ENCODE results near the gene ATXN2. TPM values are rescaled to one million over a fixed set of nuclear protein-coding genes. Genes with fewer than 3 reads are reported as not detected.
A peak's percentile ranks its signal among the peaks of the same experiment; 100 is the strongest.
"Not testable (repeated sequence)": the region's sequence is repeated elsewhere in the genome, so short reads cannot be mapped to it uniquely, and the experiment has no call there.

ATXN2 gene
- total RNA-seq, 1 experiment from 2014 or later, result 108 TPM

DNA sequence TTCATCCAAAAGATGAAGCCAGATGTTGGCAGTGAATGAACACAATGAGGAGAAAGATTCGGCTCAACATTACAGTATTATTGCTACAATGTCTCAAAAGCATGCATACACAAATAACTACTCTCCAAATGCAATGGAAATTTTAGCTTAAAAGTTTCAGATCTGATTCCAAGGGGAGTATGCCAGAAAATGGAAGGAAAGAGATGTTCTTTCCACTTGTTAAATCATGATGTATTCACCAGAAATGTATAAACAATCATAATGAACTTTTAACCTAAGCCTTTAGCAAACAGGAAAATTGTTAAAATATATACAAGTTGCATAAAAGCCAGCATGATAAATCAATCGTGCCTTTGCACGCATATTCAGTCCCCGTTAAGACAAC is 131.3 kb downstream of the ATXN2 start:
- CTCF ChIA-PET, result no interaction called here
- POLR2A ChIA-PET (ENCODE audit: unreplicated experiment), result no interaction called here
- no peaks in the 10 kb centered on the region; the same call in 1 of the 2 replicates for H3K79me2 ChIP-seq (ENCODE audit: low read depth)
- H3K9me2 ChIP-seq (ENCODE audit: insufficient read depth), result no peaks in the 10 kb centered on the region
- H3K4me1 ChIP-seq (replicated peaks; ENCODE audit: insufficient read depth), result no peaks in the 10 kb centered on the region
- DNase-seq, result no peak
- intact Hi-C loops (cut with micrococcal nuclease; ENCODE audit: unreplicated experiment), result no loop called here
- peaks cover 26% of the 10 kb centered on the region for H3F3A ChIP-seq (ENCODE audit: insufficient read depth, low read depth)
- peaks cover 20% of the 10 kb centered on the region; the same call in 1 of the 2 replicates for H4K20me1 ChIP-seq (ENCODE audit: insufficient read depth)
- H3K9me3 ChIP-seq (ENCODE audit: insufficient read depth, low read depth), result no peaks in the 10 kb centered on the region
- no TSS peak for BruUV-seq (replicated peaks)
- no peak overlapping the region for H3K4me3 ChIP-seq
- no peaks in the 10 kb centered on the region for H3K27me3 ChIP-seq (ENCODE audit: insufficient read depth, low read depth)
- peaks cover 45% of the 10 kb centered on the region for H3K36me3 ChIP-seq (ENCODE audit: low read depth)
- H3K27ac ChIP-seq, result peak overlapping the region; percentile 28; the same call in 1 of the 2 replicates
- H3K4me2 ChIP-seq, result no peak overlapping the region
- TF ChIP-seq, protein P1, sequence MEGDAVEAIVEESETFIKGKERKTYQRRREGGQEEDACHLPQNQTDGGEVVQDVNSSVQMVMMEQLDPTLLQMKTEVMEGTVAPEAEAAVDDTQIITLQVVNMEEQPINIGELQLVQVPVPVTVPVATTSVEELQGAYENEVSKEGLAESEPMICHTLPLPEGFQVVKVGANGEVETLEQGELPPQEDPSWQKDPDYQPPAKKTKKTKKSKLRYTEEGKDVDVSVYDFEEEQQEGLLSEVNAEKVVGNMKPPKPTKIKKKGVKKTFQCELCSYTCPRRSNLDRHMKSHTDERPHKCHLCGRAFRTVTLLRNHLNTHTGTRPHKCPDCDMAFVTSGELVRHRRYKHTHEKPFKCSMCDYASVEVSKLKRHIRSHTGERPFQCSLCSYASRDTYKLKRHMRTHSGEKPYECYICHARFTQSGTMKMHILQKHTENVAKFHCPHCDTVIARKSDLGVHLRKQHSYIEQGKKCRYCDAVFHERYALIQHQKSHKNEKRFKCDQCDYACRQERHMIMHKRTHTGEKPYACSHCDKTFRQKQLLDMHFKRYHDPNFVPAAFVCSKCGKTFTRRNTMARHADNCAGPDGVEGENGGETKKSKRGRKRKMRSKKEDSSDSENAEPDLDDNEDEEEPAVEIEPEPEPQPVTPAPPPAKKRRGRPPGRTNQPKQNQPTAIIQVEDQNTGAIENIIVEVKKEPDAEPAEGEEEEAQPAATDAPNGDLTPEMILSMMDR (conservative IDR thresholded peaks at IDR 0.05), result no peak
- TF ChIP-seq EZH2 (IDR thresholded peaks at IDR 0.05; ENCODE audit: low read depth), result no peak
- no peak overlapping the region for H2AFZ ChIP-seq

DNA sequence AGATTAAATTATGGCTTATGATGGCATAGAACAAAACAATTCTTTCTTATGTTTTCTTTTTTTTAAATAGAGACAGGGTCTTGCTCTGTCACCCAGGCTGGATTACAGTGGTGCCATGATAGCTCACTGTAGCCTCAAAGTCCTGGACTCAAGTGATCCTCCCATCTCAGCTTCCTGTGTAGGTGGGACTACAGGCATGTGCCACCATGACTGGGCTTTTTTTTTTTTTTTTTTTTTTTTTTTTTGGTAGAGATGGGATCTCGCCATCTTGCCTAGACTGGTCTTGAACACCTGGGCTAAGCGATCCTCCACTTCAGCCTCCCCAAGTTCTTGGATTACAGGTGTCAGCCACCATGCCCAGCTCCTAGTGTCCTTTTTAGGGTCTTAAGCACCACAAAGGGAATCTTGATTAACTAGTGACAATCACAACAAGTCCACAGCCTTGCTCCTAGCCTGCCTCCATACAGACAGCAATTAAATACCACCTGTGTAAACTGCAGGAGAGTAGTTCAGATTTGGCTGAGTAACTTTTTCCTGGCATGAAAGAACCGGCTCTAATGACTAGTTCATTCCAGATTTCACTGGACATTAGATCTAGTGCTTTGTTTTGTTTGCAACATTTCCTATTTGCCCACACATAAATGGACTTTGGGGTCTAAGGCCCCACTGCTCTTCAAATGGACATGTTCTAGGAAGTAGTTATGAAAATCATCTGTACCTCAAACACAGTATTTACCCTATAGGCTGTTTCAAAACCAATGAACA is 131.8 kb downstream of the ATXN2 start:
- no peaks in the 10 kb centered on the region for H3K27me3 ChIP-seq (ENCODE audit: insufficient read depth, low read depth)
- H4K20me1 ChIP-seq (ENCODE audit: insufficient read depth), result peaks cover 21% of the 10 kb centered on the region; the same call in 1 of the 2 replicates
- no peak for TF ChIP-seq EZH2 (IDR thresholded peaks at IDR 0.05; ENCODE audit: low read depth)
- TF ChIP-seq, protein P1 (conservative IDR thresholded peaks at IDR 0.05), result no peak
- no peak overlapping the region for H3K4me2 ChIP-seq
- POLR2A ChIA-PET (ENCODE audit: unreplicated experiment), result no interaction called here
- no peak overlapping the region for H3K4me3 ChIP-seq
- no peaks in the 10 kb centered on the region for H3K4me1 ChIP-seq (replicated peaks; ENCODE audit: insufficient read depth)
- CTCF ChIA-PET, result interaction anchor here (0.7 kb wide), 1 partner anchor 766 kb away, joined by 17 read pairs; no protein-coding TSS in a partner anchor
- no peak overlapping the region for H2AFZ ChIP-seq
- H3K9me3 ChIP-seq (ENCODE audit: insufficient read depth, low read depth), result no peaks in the 10 kb centered on the region
- H3K79me2 ChIP-seq (ENCODE audit: low read depth), result no peaks in the 10 kb centered on the region; the same call in 1 of the 2 replicates
- H3F3A ChIP-seq (ENCODE audit: insufficient read depth, low read depth), result peaks cover 26% of the 10 kb centered on the region
- H3K36me3 ChIP-seq (ENCODE audit: low read depth), result peaks cover 44% of the 10 kb centered on the region
- DNase-seq, result no peak
- no peaks in the 10 kb centered on the region for H3K9me2 ChIP-seq (ENCODE audit: insufficient read depth)
- peak overlapping the region; percentile 28; the same call in 1 of the 2 replicates for H3K27ac ChIP-seq
- intact Hi-C loops (cut with micrococcal nuclease; ENCODE audit: unreplicated experiment), result no loop called here
- BruUV-seq (replicated peaks), result no TSS peak

DNA sequence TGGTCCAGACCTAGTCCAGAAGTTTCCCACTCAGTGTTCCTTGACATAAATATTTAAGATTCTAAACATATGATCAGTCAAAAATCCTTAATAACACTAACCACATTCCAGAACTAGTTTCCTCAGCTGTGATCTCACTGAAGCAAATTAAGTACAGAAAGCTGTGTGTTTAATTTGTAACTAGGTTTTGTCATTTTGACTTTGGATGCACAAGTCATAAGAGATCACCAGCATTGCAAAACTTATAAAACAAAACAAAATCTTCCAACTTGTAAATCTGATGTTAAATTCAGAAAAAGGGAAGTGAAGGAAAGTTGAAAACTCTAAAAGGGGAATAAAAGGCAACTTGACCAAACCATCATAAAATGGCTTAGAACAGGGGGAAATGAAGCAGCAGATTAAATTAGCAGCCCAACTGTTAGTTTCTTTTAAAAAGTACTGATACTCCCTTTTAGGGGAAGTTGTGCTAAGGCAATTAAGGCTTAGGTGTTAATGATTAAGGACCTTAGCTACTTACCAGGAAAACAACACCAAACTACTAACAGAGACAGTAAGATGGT is 136.8 kb downstream of the ATXN2 start:
- Histone ChIP-seq H3K36me3 (ENCODE audit: low read depth) (peaks cover 11% of the 10 kb centered on the region), H3K4me1 (replicated peaks; ENCODE audit: insufficient read depth) (no peaks in the 10 kb centered on the region), H3K27me3 (ENCODE audit: insufficient read depth, low read depth) (no peaks in the 10 kb centered on the region), H3K4me2 (no peak overlapping the region), H2AFZ (no peak overlapping the region), H3K79me2 (ENCODE audit: low read depth) (no peaks in the 10 kb centered on the region), H3K27ac (no peak overlapping the region), H3F3A (ENCODE audit: insufficient read depth, low read depth) (peaks cover 16% of the 10 kb centered on the region; the same call in 1 of the 2 replicates), H3K9me3 (ENCODE audit: insufficient read depth, low read depth) (no peaks in the 10 kb centered on the region), H3K9me2 (ENCODE audit: insufficient read depth) (no peaks in the 10 kb centered on the region), H3K4me3 (no peak overlapping the region), H4K20me1 (ENCODE audit: insufficient read depth) (peaks cover 9% of the 10 kb centered on the region; the same call in 1 of the 2 replicates)
- BruUV-seq (replicated peaks), result no TSS peak
- CTCF ChIA-PET, result interaction anchor here (0.5 kb wide), 1 partner anchor 30 kb away, joined by 6 read pairs; no protein-coding TSS in a partner anchor
- intact Hi-C loops (cut with micrococcal nuclease; ENCODE audit: unreplicated experiment), result no loop called here
- POLR2A ChIA-PET (ENCODE audit: unreplicated experiment), result no interaction called here
- no peak for DNase-seq
- no peak for TF ChIP-seq EZH2 (IDR thresholded peaks at IDR 0.05; ENCODE audit: low read depth)

DNA sequence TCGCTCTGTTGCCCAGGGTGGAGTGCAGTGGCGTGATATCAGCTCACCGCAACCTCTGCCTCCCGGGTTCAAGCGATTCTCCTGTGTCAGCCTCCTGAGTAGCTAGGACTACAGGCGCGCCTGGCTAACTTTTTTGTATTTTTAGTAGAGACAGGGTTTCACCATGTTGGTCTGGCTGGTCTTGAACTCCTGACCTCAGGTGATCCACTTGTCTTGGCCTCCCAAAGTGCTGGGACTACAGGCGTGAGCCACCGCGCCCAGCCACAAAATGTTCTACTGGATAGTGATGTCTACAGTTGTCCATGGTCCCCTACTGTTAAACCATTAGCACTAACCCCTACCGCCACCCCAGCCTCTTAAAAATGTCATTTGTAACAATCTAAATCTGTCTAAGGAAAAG is 139.0 kb downstream of the ATXN2 start:
- H3K79me2 ChIP-seq (ENCODE audit: low read depth); BruUV-seq (replicated peaks); H3K27me3 ChIP-seq (ENCODE audit: insufficient read depth, low read depth); H3K4me2 ChIP-seq; H3K27ac ChIP-seq; H3K4me1 ChIP-seq (replicated peaks; ENCODE audit: insufficient read depth); H3K9me3 ChIP-seq (ENCODE audit: insufficient read depth, low read depth); DNase-seq; POLR2A ChIA-PET (ENCODE audit: unreplicated experiment); CTCF ChIA-PET; H3K9me2 ChIP-seq (ENCODE audit: insufficient read depth); H2AFZ ChIP-seq; intact Hi-C loops (cut with micrococcal nuclease; ENCODE audit: unreplicated experiment); H3K4me3 ChIP-seq: not testable (repeated sequence)
- H3F3A ChIP-seq (ENCODE audit: insufficient read depth, low read depth), result peaks cover 30% of the 10 kb centered on the region; the same call in 1 of the 2 replicates
- H4K20me1 ChIP-seq (ENCODE audit: insufficient read depth), result peaks cover 17% of the 10 kb centered on the region
- peaks cover 20% of the 10 kb centered on the region for H3K36me3 ChIP-seq (ENCODE audit: low read depth)
